ENCODE results near the gene SUPT6H. TPM values are rescaled to one million over a fixed set of nuclear protein-coding genes. Genes with fewer than 3 reads are reported as not detected.

The SUPT6H gene
- total and polyA plus RNA-seq, 2 of the 4 experiments (the other 2 are of a cell fraction), result 41.4 to 44.8 TPM

GRCh38 chr17:28646039-28646754 is 15.8 kb upstream of the SUPT6H start:
- H4K5ac ChIP-seq (ENCODE audit: low read depth, low read length), result peak overlapping the region; percentile 90
- no peak overlapping the region; the same call in 1 of the 2 replicates for H3K23ac ChIP-seq (ENCODE audit: low read depth, low read length)
- in situ Hi-C loops (cut with MboI; ENCODE audit: low sequenced_read_pairs), result no loop called here
- no peaks in the 10 kb centered on the region for H3K9me1 ChIP-seq (ENCODE audit: insufficient read depth, low read length)
- H2BK20ac ChIP-seq (ENCODE audit: low read depth, low read length), result no peak overlapping the region
- H2BK15ac ChIP-seq (ENCODE audit: low read depth, low read length), result peak overlapping the region; percentile 2; the same call in 1 of the 3 replicates
- peak overlapping the region; percentile 44 for H3K27ac ChIP-seq (ENCODE audit: insufficient read depth, low read length)
- ATAC-seq (ENCODE audit: low read depth) (no peak), DNase-seq (no peak)
- peak overlapping the region; percentile 32 for H3K9ac ChIP-seq (ENCODE audit: low read depth, low read length)
- no peak overlapping the region; the same call in 1 of the 2 replicates for H3K56ac ChIP-seq (ENCODE audit: extremely low read depth, insufficient read depth, low read length)
- H3K4me1 ChIP-seq (ENCODE audit: control insufficient read depth, insufficient read depth, low read length), result peaks cover 2% of the 10 kb centered on the region; the same call in 1 of the 2 replicates
- peak overlapping the region; percentile 92 to 96 for H4K8ac ChIP-seq (ENCODE audit: low read depth in 2 of 2, low read length in 2 of 2)
- peak overlapping the region; percentile 84; the same call in 1 of the 2 replicates for H2AK5ac ChIP-seq (ENCODE audit: low read depth, low read length)
- intact Hi-C loops (cut with micrococcal nuclease), result loop anchor here (1.0 kb wide), 1 partner anchor 15 kb away; the partner anchor contains the start of gene SDF2
- no peaks in the 10 kb centered on the region for H3K27me3 ChIP-seq (ENCODE audit: control insufficient read depth, insufficient read depth, low read length)
- no peak overlapping the region; the same call in 1 of the 2 replicates for H2BK120ac ChIP-seq (ENCODE audit: low read depth, low read length)
- no peak overlapping the region for H3K18ac ChIP-seq (ENCODE audit: low read depth, low read length)
- peak overlapping the region; percentile 75 for H3K4ac ChIP-seq (ENCODE audit: low read depth, low read length)
- H3K9me3 ChIP-seq (ENCODE audit: control insufficient read depth, insufficient read depth, low read length), result no peaks in the 10 kb centered on the region
- peaks cover 23% of the 10 kb centered on the region for H3K36me3 ChIP-seq (ENCODE audit: control insufficient read depth, insufficient read depth, low read length)
- H2AK9ac ChIP-seq (replicated peaks; ENCODE audit: low read depth, low read length, poor library complexity), result peak overlapping the region; percentile 60
- H4K91ac ChIP-seq (ENCODE audit: insufficient read depth, low read depth, low read length), result peak overlapping the region; percentile 55
- no peak for TF ChIP-seq MXI1 (IDR thresholded peaks at IDR 0.05; ENCODE audit: borderline replicate concordance, low read depth, low read length)
- no peak for TF ChIP-seq CEBPB (IDR thresholded peaks at IDR 0.05; ENCODE audit: low read depth, low read length)
- TF ChIP-seq BHLHE40 (IDR thresholded peaks at IDR 0.05; ENCODE audit: low read depth, low read length), result no peak
- TF ChIP-seq POLR2A (IDR thresholded peaks at IDR 0.05; ENCODE audit: low read depth, low read length), result no peak
- ChIA-PET POLR2A (ENCODE audit: unreplicated experiment) (interaction anchor here (0.8 kb wide), 1 partner anchor 15 kb away, joined by 4 read pairs; no protein-coding TSS in a partner anchor), CTCF (interaction anchor here (1.0 to 1.2 kb wide), 4 partner anchors 11 to 80 kb away, joined by 3 to 6 read pairs (median 5); partner anchors contain the start of genes SDF2, SUPT6H and TLCD1)
- peaks cover 13% of the 10 kb centered on the region; the same call in 1 of the 2 replicates for H4K20me1 ChIP-seq (ENCODE audit: insufficient read depth, low read length)
- no peak overlapping the region for H3K4me3 ChIP-seq (ENCODE audit: insufficient read depth, low read depth, low read length)
- H3K79me1 ChIP-seq (ENCODE audit: low read depth in 1 of 2, low read length in 2 of 2), result peaks cover 33 to 48% of the 10 kb centered on the region in 2 experiments
- peak overlapping the region; percentile 65 for H2BK5ac ChIP-seq (ENCODE audit: low read depth, low read length, poor library complexity, severe bottlenecking)
- H3K14ac ChIP-seq (replicated peaks; ENCODE audit: low read depth, low read length), result peak overlapping the region; percentile 39; the same call in 1 of the 2 replicates
- H3K4me2 ChIP-seq (ENCODE audit: low read depth, low read length), result peak overlapping the region; percentile 66
- H2AFZ ChIP-seq (replicated peaks; ENCODE audit: low read length, poor library complexity), result no peak overlapping the region
- dilution Hi-C loops (cut with HindIII; ENCODE audit: low sequenced_read_pairs, unreplicated experiment), result no loop called here
- WGBS, 2 experiments (ENCODE audit: extremely low coverage in 2 of 2, insufficient read length in 1 of 2), result 90% methylated on average over 6 of the region's 12 CpGs; no CpG with 5 or more reads in 1 of the 2 experiments
- BruUV-seq (replicated peaks), result no TSS peak

Measured in IMR-90 (cell line).